Hematopoietic multipotent progenitor cell treated with erythropoietin and hydrocortisone succinate and interleukin-3 and kit ligand, for 15 days (in vitro differentiated cells): ENCODE measurements around the gene PDGFA.

Experiments
- DNase-seq: peaks from one replicate; pipeline ENCODE4 v3.0.0-alpha.2; 2015; ENCODE audit warnings: low spot score

PDGFA gene

DNA sequence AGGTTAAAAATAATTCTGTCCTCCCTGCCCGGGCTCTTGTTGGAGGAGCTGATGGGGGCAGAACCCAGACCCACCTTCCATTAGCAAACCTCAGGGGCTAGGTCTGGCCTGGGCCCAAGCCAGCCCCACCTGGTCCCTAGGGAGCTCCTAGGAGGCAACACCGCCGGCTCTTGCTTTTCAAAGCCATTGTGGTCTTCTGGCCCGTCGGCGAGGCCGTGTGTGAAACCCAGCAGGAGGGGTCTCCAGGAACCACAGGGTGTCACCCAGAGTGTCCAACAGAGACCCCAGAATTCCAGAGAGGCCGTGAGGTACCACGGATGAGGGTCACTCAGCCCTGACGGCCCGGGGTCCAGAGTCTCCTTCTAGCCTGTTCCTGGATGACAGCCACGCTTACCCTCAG lies 16.6 kb upstream of the PDGFA start:
- no peak for DNase-seq

- DNase-seq = no peak
Measured at GRCh38 chr7:534959-535358, 15.3 kb upstream of the PDGFA start.

DNA sequence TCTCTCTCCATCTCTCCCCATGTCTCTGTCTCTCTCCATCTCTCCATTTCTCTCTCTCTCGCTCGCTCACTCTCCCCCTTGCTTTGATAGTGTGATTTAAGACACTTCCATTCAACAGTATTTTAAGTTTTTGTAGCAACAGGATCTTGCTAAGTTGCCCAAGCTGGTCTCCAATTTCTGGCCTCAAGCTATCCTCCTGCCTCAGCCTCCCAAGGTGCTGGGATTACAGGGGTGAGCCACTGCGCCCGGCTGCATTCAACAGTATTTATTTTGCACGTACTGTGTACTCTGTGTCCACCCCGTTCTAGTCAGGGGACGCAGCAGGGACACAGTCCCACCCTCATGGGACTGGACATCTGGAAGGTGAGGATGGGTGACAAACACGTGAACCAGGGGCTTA lies 14.4 kb upstream of the PDGFA start:
- no peak for DNase-seq

GRCh38 chr7:533266-533665 lies 13.6 kb upstream of the PDGFA start:
- no peak for DNase-seq

- no peak for DNase-seq
Measured at GRCh38 chr7:532379-533143, 12.9 kb upstream of the PDGFA start.

DNA sequence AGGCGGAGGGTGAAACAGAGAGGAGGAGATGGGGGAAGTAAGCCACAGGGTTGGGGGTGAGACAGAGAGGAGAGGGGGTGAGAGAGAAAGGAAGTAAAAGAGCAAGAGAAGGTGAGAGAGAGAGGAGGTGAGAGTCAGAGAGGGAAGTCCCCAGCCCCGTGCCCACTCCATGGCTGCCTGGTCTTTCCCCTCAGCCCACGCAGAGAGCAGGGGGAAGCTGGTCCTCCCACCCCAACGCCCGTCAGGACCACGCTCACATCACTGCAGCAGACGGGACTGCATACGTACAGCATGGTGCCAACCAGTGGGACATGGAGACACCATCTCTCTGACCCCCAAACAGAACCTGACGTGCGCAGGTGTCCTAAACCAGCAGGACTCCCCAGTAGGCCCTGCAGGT lies 12.1 kb upstream of the PDGFA start:
- no peak for DNase-seq

GRCh38 chr7:528451-528850 lies 8.8 kb upstream of the PDGFA start:
- DNase-seq = no peak

- no peak for DNase-seq
Measured at GRCh38 chr7:527723-528122, 8.1 kb upstream of the PDGFA start.

DNA sequence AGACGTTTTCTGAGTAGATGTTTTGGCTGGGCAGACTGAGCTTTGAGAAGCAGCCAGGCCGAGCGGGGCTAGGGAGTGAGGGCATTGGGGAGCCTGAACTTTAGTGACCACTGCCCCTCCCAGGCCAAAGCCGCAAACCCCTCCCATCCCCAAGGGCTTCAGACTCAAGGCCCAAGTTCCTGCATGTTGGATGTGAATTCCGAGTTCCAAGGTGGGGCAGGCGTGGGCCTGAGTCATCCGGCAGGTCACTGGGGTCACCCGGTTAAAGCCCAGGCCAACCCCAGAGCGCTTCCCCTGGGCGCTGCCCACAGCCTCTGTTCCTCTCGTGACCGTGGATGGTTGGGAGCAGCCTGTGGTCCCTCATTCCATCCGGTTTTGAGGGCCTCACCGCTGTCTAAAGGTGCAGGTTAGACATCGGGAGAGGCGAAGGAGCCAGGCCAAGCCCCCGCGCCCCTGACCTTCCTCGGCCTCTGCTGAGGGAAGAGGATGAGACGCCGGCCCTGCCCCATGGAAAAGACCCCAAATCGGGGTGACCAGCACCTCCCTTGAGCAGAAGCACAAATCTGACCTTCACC lies 6.9 kb upstream of the PDGFA start:
- no peak for DNase-seq

- DNase-seq = no peak
Measured at GRCh38 chr7:525740-526139, 6.1 kb upstream of the PDGFA start.

GRCh38 chr7:524800-525199 lies 5.2 kb upstream of the PDGFA start:
- DNase-seq = no peak

DNA sequence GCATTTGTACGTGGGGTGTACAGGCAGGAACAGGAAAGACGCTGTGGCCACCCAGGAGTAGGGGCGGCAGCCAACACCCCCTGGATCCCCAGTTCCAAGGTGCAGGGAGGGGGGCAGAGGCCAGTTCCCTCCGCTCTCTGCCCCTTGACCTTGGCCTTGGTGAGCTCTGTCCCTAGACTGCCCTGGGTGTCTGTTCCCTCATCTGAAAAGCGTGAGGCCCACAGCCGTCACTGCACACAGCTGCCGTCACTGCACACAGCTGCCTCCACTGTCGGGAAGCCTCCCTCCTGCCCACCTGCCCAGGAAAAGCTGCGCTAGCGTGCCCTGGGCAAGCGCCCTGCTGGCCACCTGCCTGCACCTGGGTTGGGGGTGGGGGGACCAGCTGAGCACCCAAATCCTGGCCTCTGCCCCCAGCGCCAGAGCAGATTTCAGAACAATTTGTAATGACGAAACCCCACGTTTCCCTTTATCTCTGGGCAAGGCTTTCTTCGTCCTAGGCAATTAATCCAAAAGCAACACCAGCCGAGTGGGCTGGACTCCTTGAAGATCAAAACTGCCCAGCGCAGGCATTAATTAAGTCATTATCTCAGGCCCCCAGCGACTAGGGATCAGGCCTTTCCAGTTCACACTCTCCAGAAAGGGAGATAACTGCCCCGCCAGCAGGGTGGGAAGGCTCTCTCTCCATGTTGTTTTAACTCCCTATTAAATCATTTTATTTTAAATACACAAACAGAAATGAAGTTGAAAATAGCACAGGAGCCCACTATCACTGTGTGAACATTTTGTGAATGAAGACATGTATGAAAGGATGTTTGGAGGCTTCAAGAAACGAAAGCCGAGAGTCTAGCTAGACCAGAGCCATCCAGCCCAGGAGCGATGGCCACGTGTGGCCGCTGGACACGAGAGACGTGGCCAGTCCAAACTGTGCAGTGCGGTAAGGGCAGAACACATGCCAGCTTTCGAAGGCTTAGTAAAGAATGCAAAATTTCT lies 4.0 kb upstream of the PDGFA start:
- DNase-seq = no peak

- DNase-seq = no peak
Measured at GRCh38 chr7:522951-523314, 3.3 kb upstream of the PDGFA start.

GRCh38 chr7:522071-522950 lies 2.7 kb upstream of the PDGFA start:
- peak; percentile 5 for DNase-seq

DNA sequence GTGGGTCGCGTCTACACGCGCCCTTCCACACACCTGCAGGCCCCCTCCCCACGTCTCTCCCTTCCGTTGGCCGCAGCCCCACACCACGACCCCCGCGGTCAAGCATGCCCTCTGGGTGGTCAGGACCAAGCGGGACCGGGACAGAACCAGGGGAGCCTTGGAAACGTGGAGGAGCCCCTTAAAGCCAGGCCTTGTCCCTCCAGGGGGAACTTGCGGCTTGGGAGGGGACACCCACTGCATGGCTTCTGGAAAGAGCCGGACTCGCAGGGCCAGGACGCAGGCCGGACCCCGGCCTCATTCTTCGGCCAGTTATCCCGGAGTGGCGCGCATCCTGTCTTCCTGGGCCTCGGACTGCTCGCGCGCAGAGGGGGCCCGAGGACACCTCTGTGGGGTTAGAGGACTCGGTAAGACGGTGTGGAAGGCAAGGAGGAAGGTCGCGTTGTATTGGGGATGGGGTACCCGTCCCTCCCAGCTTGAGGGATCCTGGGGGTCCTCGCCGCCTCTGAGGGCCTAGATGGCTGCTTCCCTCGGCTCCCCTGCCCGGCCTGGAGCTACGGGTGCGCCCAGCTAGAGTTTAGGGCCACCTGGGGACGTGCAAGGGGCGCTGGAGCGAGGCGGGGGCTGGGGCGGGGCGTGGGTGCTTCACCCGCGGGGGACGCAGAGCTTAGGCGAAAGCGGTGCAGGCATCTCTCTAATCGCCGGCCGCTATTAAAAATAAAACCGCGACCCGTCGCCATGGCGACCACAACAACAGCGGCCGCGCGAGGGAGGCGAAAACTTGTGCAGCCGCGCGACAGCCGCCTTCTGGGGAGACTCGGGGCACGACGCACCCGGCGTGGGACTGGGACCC lies 1.8 kb upstream of the PDGFA start:
- DNase-seq = no peak

GRCh38 chr7:520503-521161 lies 986 bp upstream of the PDGFA start:
- DNase-seq = no peak

GRCh38 chr7:518630-519483 lies 789 bp downstream of the PDGFA start:
- no peak for DNase-seq

- no peak for DNase-seq
Measured at GRCh38 chr7:517774-518629, 1.6 kb downstream of the PDGFA start.
